ENCODE results near the gene GPATCH8. TPM values are rescaled to one million over a fixed set of nuclear protein-coding genes. Genes with fewer than 3 reads are reported as not detected.

GPATCH8 gene
- total RNA-seq, 1 donor from 2014 or later = 64.5 TPM

GRCh38 chr17:44547625-44548267 lies 44.5 kb upstream of the GPATCH8 start:
- H3K4me1 Mint-ChIP-seq = no peaks in the 10 kb centered on the region
- H3K27ac Mint-ChIP-seq = no peak overlapping the region
- CTCF ChIA-PET = no interaction called here
- no peak for ATAC-seq (ENCODE audit: low read depth)
- no peak overlapping the region for H3K4me3 Mint-ChIP-seq
- no peaks in the 10 kb centered on the region for H3K9me3 Mint-ChIP-seq
- POLR2A ChIA-PET = no interaction called here
- no peak for TF ChIP-seq CTCF (IDR thresholded peaks at IDR 0.05)
- H3K36me3 Mint-ChIP-seq (ENCODE audit: low read depth) = no peaks in the 10 kb centered on the region
- peaks cover 33% of the 10 kb centered on the region for H3K27me3 Mint-ChIP-seq
- intact Hi-C loops (cut with micrococcal nuclease) = no loop called here
- DNase-seq = no peak

- peaks cover 26% of the 10 kb centered on the region for H3K27me3 Mint-ChIP-seq
- intact Hi-C loops (cut with micrococcal nuclease) = no loop called here
- TF ChIP-seq CTCF (IDR thresholded peaks at IDR 0.05) = no peak
- ChIA-PET CTCF (interaction anchor here (0.6 kb wide), 1 partner anchor 122 kb away, joined by 4 read pairs; no protein-coding TSS in a partner anchor), POLR2A (no interaction called here)
- no peak overlapping the region for H3K4me3 Mint-ChIP-seq
- no peaks in the 10 kb centered on the region for H3K9me3 Mint-ChIP-seq
- no peak overlapping the region for H3K27ac Mint-ChIP-seq
- no peaks in the 10 kb centered on the region for H3K36me3 Mint-ChIP-seq (ENCODE audit: low read depth)
- ATAC-seq (ENCODE audit: low read depth) = no peak
- DNase-seq = no peak
- H3K4me1 Mint-ChIP-seq = no peaks in the 10 kb centered on the region
Measured at GRCh38 chr17:44546671-44547606, 43.7 kb upstream of the GPATCH8 start.

- H3K27ac Mint-ChIP-seq = no peak overlapping the region
- TF ChIP-seq CTCF (IDR thresholded peaks at IDR 0.05) = no peak
- CTCF ChIA-PET = interaction anchor here (0.6 kb wide), 1 partner anchor 40 kb away, joined by 3 read pairs; no protein-coding TSS in a partner anchor
- H3K36me3 Mint-ChIP-seq (ENCODE audit: low read depth) = no peaks in the 10 kb centered on the region
- no peak overlapping the region for H3K4me3 Mint-ChIP-seq
- intact Hi-C loops (cut with micrococcal nuclease) = no loop called here
- peaks cover 28% of the 10 kb centered on the region for H3K27me3 Mint-ChIP-seq
- H3K9me3 Mint-ChIP-seq = no peaks in the 10 kb centered on the region
- no peak for ATAC-seq (ENCODE audit: low read depth)
- POLR2A ChIA-PET = interaction anchor here (0.5 kb wide), 1 partner anchor 489 kb away, joined by 4 read pairs; no protein-coding TSS in a partner anchor
- DNase-seq = no peak
- no peaks in the 10 kb centered on the region for H3K4me1 Mint-ChIP-seq
Measured at GRCh38 chr17:44543905-44544523, 40.8 kb upstream of the GPATCH8 start.

GRCh38 chr17:44543213-44543904 lies 40.2 kb upstream of the GPATCH8 start:
- no peak overlapping the region for H3K27ac Mint-ChIP-seq
- DNase-seq (no peak), ATAC-seq (ENCODE audit: low read depth) (no peak)
- no peak for TF ChIP-seq CTCF (IDR thresholded peaks at IDR 0.05)
- no peaks in the 10 kb centered on the region for H3K4me1 Mint-ChIP-seq
- H3K36me3 Mint-ChIP-seq (ENCODE audit: low read depth) = no peaks in the 10 kb centered on the region
- H3K9me3 Mint-ChIP-seq = no peaks in the 10 kb centered on the region
- ChIA-PET CTCF (no interaction called here), POLR2A (interaction anchor here (0.5 kb wide), 1 partner anchor 488 kb away, joined by 4 read pairs; no protein-coding TSS in a partner anchor)
- H3K4me3 Mint-ChIP-seq = no peak overlapping the region
- intact Hi-C loops (cut with micrococcal nuclease) = no loop called here
- H3K27me3 Mint-ChIP-seq = peaks cover 29% of the 10 kb centered on the region

Measured in activated B cell treated with CpG ODN at 0.5 μM for 24 hours (primary cell).